ENCODE data around the gene TPRN. TPM values are rescaled to one million over a fixed set of nuclear protein-coding genes. Genes with fewer than 3 reads are reported as not detected.

Gene TPRN
- total RNA-seq, 1 experiment from 2014 or later = 37.7 TPM

- no peaks in the 10 kb centered on the region for H3K36me3 Mint-ChIP-seq (ENCODE audit: insufficient read depth, unreplicated experiment)
- ChIA-PET CTCF (no interaction called here), POLR2A (no interaction called here)
- Histone ChIP-seq H3K36me3 (ENCODE audit: control insufficient read depth, insufficient read depth, low read length) (no peaks in the 10 kb centered on the region), H3K9me3 (no peaks in the 10 kb centered on the region), H3K27me3 (replicated peaks; ENCODE audit: control insufficient read depth, insufficient read depth, low read length) (no peaks in the 10 kb centered on the region; the same call in none of the 2 replicates), H3K4me3 (ENCODE audit: low read depth, low read length) (no peak overlapping the region), H3K4me1 (no peaks in the 10 kb centered on the region)
- no peak for TF ChIP-seq CTCF (IDR thresholded peaks at IDR 0.05; ENCODE audit: insufficient read depth in 1 of 2, low read depth in 1 of 2, low read length in 1 of 2, severe bottlenecking in 1 of 2, unreplicated experiment in 1 of 2)
- H3K27ac Mint-ChIP-seq (ENCODE audit: unreplicated experiment) = no peak overlapping the region
- DNase-seq = no peak
- intact Hi-C loops (cut with micrococcal nuclease; ENCODE audit: unreplicated experiment) = no loop called here
- no TSS peak for BruUV-seq (replicated peaks)
- H3K27me3 Mint-ChIP-seq (ENCODE audit: insufficient read depth, unreplicated experiment) = peaks cover 12% of the 10 kb centered on the region
- no peaks in the 10 kb centered on the region for H3K9me3 Mint-ChIP-seq (ENCODE audit: unreplicated experiment)
- no peak overlapping the region for H3K4me3 Mint-ChIP-seq (ENCODE audit: unreplicated experiment)
- H3K4me1 Mint-ChIP-seq (ENCODE audit: low read depth, unreplicated experiment) = no peaks in the 10 kb centered on the region
These were observed 41.9 kb downstream of the TPRN start for GRCh38 chr9:137158625-137159024.

DNA sequence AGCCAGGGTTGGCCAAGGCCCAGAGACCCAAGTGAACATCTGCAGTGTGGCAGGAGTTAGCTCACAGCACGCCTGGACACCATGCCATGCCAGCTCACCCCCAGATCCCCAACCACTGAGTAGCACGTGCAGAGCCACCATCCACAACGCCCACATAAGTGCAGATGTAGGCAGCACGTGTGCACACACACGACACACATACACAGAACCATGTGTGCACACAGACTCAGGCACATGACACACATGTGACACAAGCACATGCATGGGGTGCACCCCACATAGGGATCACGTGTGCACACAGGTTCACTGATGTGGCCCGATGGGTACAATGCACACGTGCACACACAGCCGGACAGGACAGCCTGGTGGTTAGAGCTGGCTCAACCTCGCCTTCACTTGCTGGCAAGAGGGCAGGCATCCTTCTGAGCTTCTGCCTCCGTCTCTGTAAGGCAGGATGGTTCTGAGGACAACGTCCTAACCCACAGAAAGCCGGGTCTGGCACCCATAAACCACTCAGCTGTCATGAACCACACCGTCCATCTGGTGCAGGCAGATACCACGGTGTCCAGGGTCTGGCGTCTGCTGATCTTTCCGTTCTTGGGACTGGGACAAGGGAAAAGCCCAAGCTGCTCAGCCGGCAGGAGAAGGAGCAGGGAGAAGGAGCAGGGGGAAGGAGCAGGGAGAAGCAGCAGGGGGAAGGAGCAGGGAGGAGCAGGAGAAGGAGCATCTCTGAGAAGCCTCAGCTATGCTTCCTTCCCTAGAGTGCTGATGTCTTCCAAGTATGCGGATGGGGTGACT is 42.7 kb downstream of the TPRN start:
- Histone ChIP-seq H3K4me1 (no peaks in the 10 kb centered on the region), H3K4me3 (ENCODE audit: low read depth, low read length) (no peak overlapping the region), H3K9me3 (no peaks in the 10 kb centered on the region), H3K27me3 (replicated peaks; ENCODE audit: control insufficient read depth, insufficient read depth, low read length) (no peaks in the 10 kb centered on the region; the same call in none of the 2 replicates), H3K36me3 (ENCODE audit: control insufficient read depth, insufficient read depth, low read length) (no peaks in the 10 kb centered on the region)
- ChIA-PET CTCF (interaction anchor here (0.7 kb wide), 1 partner anchor 166 kb away, joined by 3 read pairs; no protein-coding TSS in a partner anchor), POLR2A (no interaction called here)
- Mint-ChIP-seq H3K27me3 (ENCODE audit: insufficient read depth, unreplicated experiment) (peaks cover 11% of the 10 kb centered on the region), H3K27ac (ENCODE audit: unreplicated experiment) (no peak overlapping the region), H3K36me3 (ENCODE audit: insufficient read depth, unreplicated experiment) (no peaks in the 10 kb centered on the region), H3K4me3 (ENCODE audit: unreplicated experiment) (no peak overlapping the region), H3K9me3 (ENCODE audit: unreplicated experiment) (no peaks in the 10 kb centered on the region), H3K4me1 (ENCODE audit: low read depth, unreplicated experiment) (no peaks in the 10 kb centered on the region)
- no TSS peak for BruUV-seq (replicated peaks)
- no peak for DNase-seq
- intact Hi-C loops (cut with micrococcal nuclease; ENCODE audit: unreplicated experiment) = no loop called here
- no peak for TF ChIP-seq CTCF (IDR thresholded peaks at IDR 0.05; ENCODE audit: insufficient read depth in 1 of 2, low read depth in 1 of 2, low read length in 1 of 2, severe bottlenecking in 1 of 2, unreplicated experiment in 1 of 2)

GRCh38 chr9:137156567-137157375 is 43.8 kb downstream of the TPRN start:
- POLR2A ChIA-PET = no interaction called here
- Histone ChIP-seq H3K4me3 (ENCODE audit: low read depth, low read length) (no peak overlapping the region), H3K27me3 (replicated peaks; ENCODE audit: control insufficient read depth, insufficient read depth, low read length) (no peaks in the 10 kb centered on the region; the same call in none of the 2 replicates), H3K9me3 (no peaks in the 10 kb centered on the region), H3K36me3 (ENCODE audit: control insufficient read depth, insufficient read depth, low read length) (no peaks in the 10 kb centered on the region), H3K4me1 (no peaks in the 10 kb centered on the region)
- CTCF ChIA-PET = no interaction called here
- H3K4me1 Mint-ChIP-seq (ENCODE audit: low read depth, unreplicated experiment) = no peaks in the 10 kb centered on the region
- H3K27ac Mint-ChIP-seq (ENCODE audit: unreplicated experiment) = no peak overlapping the region
- intact Hi-C loops (cut with micrococcal nuclease; ENCODE audit: unreplicated experiment) = no loop called here
- H3K9me3 Mint-ChIP-seq (ENCODE audit: unreplicated experiment) = no peaks in the 10 kb centered on the region
- no peaks in the 10 kb centered on the region for H3K36me3 Mint-ChIP-seq (ENCODE audit: insufficient read depth, unreplicated experiment)
- H3K4me3 Mint-ChIP-seq (ENCODE audit: unreplicated experiment) = no peak overlapping the region
- BruUV-seq (replicated peaks) = no TSS peak
- H3K27me3 Mint-ChIP-seq (ENCODE audit: insufficient read depth, unreplicated experiment) = peaks cover 8% of the 10 kb centered on the region
- DNase-seq = no peak
- no peak for TF ChIP-seq CTCF (IDR thresholded peaks at IDR 0.05; ENCODE audit: insufficient read depth in 1 of 2, low read depth in 1 of 2, low read length in 1 of 2, severe bottlenecking in 1 of 2, unreplicated experiment in 1 of 2)
